Sigmoid colon (tissue), 4 donors: Measurements from ENCODE around the gene RHOJ.

ENCODE experiments used
- CTCF ChIP-seq, 4 experiments: fragments of 450-650 bp in 3 of 4; fragments of 200-600 bp in 1 of 4; IDR thresholded peaks; one replicate each; pipeline ENCODE4 v1.5.1; 2016 to 2019; ENCODE audit warnings: antibody characterized with exemption in 4 of 4, mild to moderate bottlenecking in 3 of 4, moderate library complexity in 2 of 4
- POLR2A ChIP-seq, 2 donors: fragments of 450-650 bp; IDR thresholded peaks; one replicate each; pipeline ENCODE4 v1.6.1; 2016; ENCODE audit warnings: antibody characterized with exemption in 2 of 2, mild to moderate bottlenecking in 2 of 2, moderate library complexity in 2 of 2
- POLR2AphosphoS5 ChIP-seq, 4 donors: sonication (generic); formaldehyde crosslinking; IDR thresholded peaks; one replicate each; pipeline ENCODE4 v1.6.1; 2017; ENCODE audit warnings: antibody characterized with exemption in 4 of 4

GRCh38 chr14:63237791-63238190 is 33.5 kb downstream of the RHOJ start:
- TF ChIP-seq CTCF (IDR thresholded peaks at IDR 0.05) (no peak), POLR2A (IDR thresholded peaks at IDR 0.05) (no peak), POLR2AphosphoS5 (IDR thresholded peaks at IDR 0.05) (no peak)
